Pancreas (tissue), 10 donors: Measurements from ENCODE around the gene ASCC3. TPM values are rescaled to one million over a fixed set of nuclear protein-coding genes. Genes with fewer than 3 reads are reported as not detected.

Source experiments
- ATAC-seq, 4 donors: fragments of 200-7000 bp; cut with Tn5 transposase; one replicate each; pipeline versions ENCODE4 v1.8.0 to v1.9.1; 2020; ENCODE audit warnings: mild to moderate bottlenecking in 4 of 4, moderate library complexity in 4 of 4
- DNase-seq, 6 donors: peaks; one replicate each; pipeline ENCODE4 v3.0.0-alpha.2; 2020
- FAIRE-seq: peaks from 2 replicates; lab custom pipeline; 2012; peaks lifted over from hg19 to GRCh38; lab: Jason Lieb, UNC
- H3K27ac ChIP-seq, 4 donors: fragments of 200-600 bp; sonication (generic); 1 replicate in 3 of 4; 2 replicates in 1 of 4; pipeline versions ENCODE4 v1.5.0 to v1.8.0; 2020
- H3K27me3 ChIP-seq, 4 donors: fragments of 200-600 bp; one replicate each; pipeline ENCODE4 v1.8.0; 2021
- H3K36me3 ChIP-seq, 3 donors: fragments of 200-600 bp; sonication (generic) in 1 of 3; one replicate each; pipeline versions ENCODE4 v1.5.0 to v1.8.0; 2020 to 2021
- H3K4me1 ChIP-seq, 3 donors: fragments of 200-600 bp; one replicate each; pipeline ENCODE4 v1.8.0; 2021
- H3K4me3 ChIP-seq, 4 donors: fragments of 200-600 bp; sonication (generic) in 2 of 4; one replicate each; pipeline versions ENCODE4 v1.5.0 to v1.8.0; 2020 to 2021
- H3K9me3 ChIP-seq, 4 donors: fragments of 200-600 bp; one replicate each; pipeline ENCODE4 v1.8.0; 2021
- CTCF ChIP-seq, 4 donors: fragments of 200-600 bp; sonication (generic) in 3 of 4; IDR thresholded peaks; one replicate each; pipeline versions ENCODE4 v1.5.0 to v1.8.0; 2021; ENCODE audit warnings: antibody characterized with exemption in 4 of 4
- WGBS, 2 donors: extraction: QIAGEN DNeasy Blood & Tissue Kit; methylation state at CpG; one replicate each; pipeline ENCODE4 v1.1.7; 2013; 5-methylcytosine and 5-hydroxymethylcytosine counted together
- intact Hi-C, 3 donors: fragments of 100-400 bp; cut with DNase I; formaldehyde crosslinking; loops; one replicate each; pipeline versions ENCODE4 v1.11.1 to v1.14.2; 2022
- polyA plus RNA-seq, 2 donors: library from polyadenylated mRNA; stranded (reverse); fragments of 200-250 nt; gene quantifications; one replicate each; pipeline ENCODE4 v1.2.3, GENCODE V29; 2013
- total RNA-seq, 6 donors: library from RNA; stranded (reverse); fragmentation: NEBNext Ultra II Directional in 4 of 6; extraction: Animal tissue kit (Norgen Biotek cat#: 25700) in 4 of 6; gene quantifications; one replicate each; pipeline versions ENCODE4 v1.2.1 to v1.2.4, GENCODE V29; 2021 to 2023
- donor health status: healthy with polysubstance abuse.
- donor health status: DM: no; HTN: no; CAD: no; lungs with moderate emphysema.
- donor health status: DM: no; HTN: no; CAD: no.
- donor health status: control.
- donor health status: control.
- donor health status: Bipolar disorder and iron deficiency.
- donor health status: DM: yes; HTN: yes; CAD: no.
- donor health status: DM: no; HTN: no; CAD: no.
- donor health status: DM: no; HTN: no; CAD: no.
- donor health status: DM: yes; HTN: yes; CAD: no.

ASCC3 gene
- total and polyA plus RNA-seq, 8 donors, result 4.4 to 20.3 (median 13.4) TPM

- peak in 3 of 4 donors; percentile 61 to 78 (median 78) for ATAC-seq
- no peak for FAIRE-seq
- Histone ChIP-seq H3K27ac (peak overlapping the region in 1 of 4 donors; percentile 35), H3K4me3 (no peak overlapping the region), H3K27me3 (no peaks in the 10 kb centered on the region), H3K9me3 (no peaks in the 10 kb centered on the region), H3K36me3 (peaks cover 0 to 9% (median 0%) of the 10 kb centered on the region in 3 donors), H3K4me1 (peaks cover 0 to 7% (median 0%) of the 10 kb centered on the region in 3 donors)
- intact Hi-C loops, result no loop called here
- WGBS, 2 donors, result 56 to 59% methylated on average over 3 of the region's 3 CpGs
- DNase-seq, result no peak
- TF ChIP-seq CTCF (IDR thresholded peaks at IDR 0.05), result no peak
These were observed 288.2 kb downstream of the ASCC3 start for GRCh38 chr6:100592929-100593328.

GRCh38 chr6:100577425-100577824, 303.7 kb downstream of the ASCC3 start:
- no peaks in the 10 kb centered on the region for H3K27me3 ChIP-seq
- 86 to 90% methylated on average over 4 of the region's 4 CpGs for WGBS, 2 donors
- DNase-seq (no peak), ATAC-seq (no peak), FAIRE-seq (no peak)
- intact Hi-C loops, result no loop called here
- H3K4me3 ChIP-seq, result no peak overlapping the region
- H3K4me1 ChIP-seq, result no peaks in the 10 kb centered on the region
- no peaks in the 10 kb centered on the region for H3K36me3 ChIP-seq
- no peak for TF ChIP-seq CTCF (IDR thresholded peaks at IDR 0.05)
- no peak overlapping the region for H3K27ac ChIP-seq
- no peaks in the 10 kb centered on the region for H3K9me3 ChIP-seq

- ATAC-seq (no peak), DNase-seq (no peak), FAIRE-seq (no peak)
- no peak overlapping the region for H3K4me3 ChIP-seq
- TF ChIP-seq CTCF (IDR thresholded peaks at IDR 0.05), result no peak
- no peaks in the 10 kb centered on the region for H3K4me1 ChIP-seq
- no peaks in the 10 kb centered on the region for H3K27me3 ChIP-seq
- H3K27ac ChIP-seq, result no peak overlapping the region
- H3K9me3 ChIP-seq, result no peaks in the 10 kb centered on the region
- peaks cover 0 to 5% (median 0%) of the 10 kb centered on the region in 3 donors for H3K36me3 ChIP-seq
- 91 to 93% methylated on average over 4 of the region's 4 CpGs for WGBS, 2 donors
- intact Hi-C loops, result no loop called here
These were observed 305.2 kb downstream of the ASCC3 start for GRCh38 chr6:100575921-100576320.

- intact Hi-C loops, result no loop called here
- H3K27me3 ChIP-seq, result no peaks in the 10 kb centered on the region
- DNase-seq (no peak), ATAC-seq (no peak), FAIRE-seq (no peak)
- TF ChIP-seq CTCF (IDR thresholded peaks at IDR 0.05), result no peak
- H3K9me3 ChIP-seq, result no peaks in the 10 kb centered on the region
- no peaks in the 10 kb centered on the region for H3K4me1 ChIP-seq
- no peak overlapping the region for H3K27ac ChIP-seq
- 100% methylated on average over 2 of the region's 2 CpGs for WGBS, 2 donors
- H3K4me3 ChIP-seq, result no peak overlapping the region
- H3K36me3 ChIP-seq, result peaks cover 0 to 5% (median 0%) of the 10 kb centered on the region in 3 donors
These were observed 306.3 kb downstream of the ASCC3 start for GRCh38 chr6:100574836-100575235.

GRCh38 chr6:100573166-100573565, 308.0 kb downstream of the ASCC3 start:
- DNase-seq (no peak), ATAC-seq (no peak), FAIRE-seq (no peak)
- Histone ChIP-seq H3K4me3 (no peak overlapping the region), H3K4me1 (no peaks in the 10 kb centered on the region), H3K27ac (no peak overlapping the region), H3K27me3 (no peaks in the 10 kb centered on the region), H3K9me3 (no peaks in the 10 kb centered on the region), H3K36me3 (peaks cover 0 to 5% (median 0%) of the 10 kb centered on the region in 3 donors)
- intact Hi-C loops, result no loop called here
- no peak for TF ChIP-seq CTCF (IDR thresholded peaks at IDR 0.05)
